PC-9 (cell line): ENCODE data around the gene MBNL2. TPM values are rescaled to one million over a fixed set of nuclear protein-coding genes. Genes with fewer than 3 reads are reported as not detected.

ENCODE experiments used
- BruUV-seq: library from RNA; stranded (reverse); fragments of 400-500 nt; replicated peaks from 2 replicates; lab custom pipeline; 2021; lab: Mats Ljungman, UMichigan
- CTCF ChIA-PET: fragments of 300-600 bp; sonication (Branson Sonifier 250); formaldehyde crosslinking; loops from one replicate; lab custom pipeline; 2022; ENCODE audit warnings: antibody characterized with exemption; lab: Charles Lee
- POLR2A ChIA-PET: fragments of 300-600 bp; sonication (Branson Sonifier 250); formaldehyde crosslinking; loops from one replicate; lab custom pipeline; 2022; ENCODE audit warnings: antibody characterized with exemption; ENCODE audit not compliant: unreplicated experiment; lab: Charles Lee
- DNase-seq, 2 experiments: peaks; one replicate each; pipeline versions ENCODE4 v3.0.0 to v3.0.0-alpha.2; 2015 to 2022; ENCODE audit warnings: mixed read lengths in 1 of 2
- H2AFZ ChIP-seq: fragments of 200-600 bp; sonication (generic); 2 replicates; pipeline ENCODE4 v1.8.1; 2017; ENCODE audit warnings: antibody characterized with exemption
- H3F3A ChIP-seq: fragments of 200-600 bp; sonication (generic); 2 replicates; pipeline ENCODE4 v1.8.1; 2017; ENCODE audit warnings: antibody characterized with exemption, mild to moderate bottlenecking, low read depth; ENCODE audit not compliant: insufficient read depth
- H3K27ac ChIP-seq: fragments of 200-600 bp; sonication (generic); 2 replicates; pipeline ENCODE4 v1.6.1; 2016; ENCODE audit warnings: mixed run types
- H3K27me3 ChIP-seq: fragments of 200-600 bp; sonication (generic); 2 replicates; pipeline ENCODE4 v1.6.1; 2016; ENCODE audit warnings: low read depth, mixed run types; ENCODE audit not compliant: insufficient read depth
- H3K36me3 ChIP-seq: fragments of 200-600 bp; sonication (generic); 2 replicates; pipeline ENCODE4 v1.6.1; 2016; ENCODE audit warnings: low read depth, mixed run types
- H3K4me1 ChIP-seq: fragments of 200-600 bp; sonication (generic); replicated peaks from 2 replicates; pipeline ENCODE4 v1.6.1; 2016; ENCODE audit warnings: mixed run types; ENCODE audit not compliant: insufficient read depth
- H3K4me2 ChIP-seq: fragments of 200-600 bp; sonication (generic); 2 replicates; pipeline ENCODE4 v1.6.1; 2017; ENCODE audit warnings: mixed run types
- H3K4me3 ChIP-seq: fragments of 200-600 bp; sonication (generic); 2 replicates; pipeline ENCODE4 v1.6.1; 2016; ENCODE audit warnings: mixed run types
- H3K79me2 ChIP-seq: fragments of 200-600 bp; sonication (generic); 2 replicates; pipeline ENCODE4 v1.6.1; 2017; ENCODE audit warnings: low read depth, mixed run types
- H3K9me2 ChIP-seq: fragments of 200-600 bp; sonication (generic); 2 replicates; pipeline ENCODE4 v1.8.1; 2017; ENCODE audit warnings: mild to moderate bottlenecking; ENCODE audit not compliant: insufficient read depth
- H3K9me3 ChIP-seq: fragments of 200-600 bp; sonication (generic); 2 replicates; pipeline ENCODE4 v1.8.1; 2016; ENCODE audit warnings: low read depth; ENCODE audit not compliant: insufficient read depth
- H4K20me1 ChIP-seq: fragments of 200-600 bp; sonication (generic); 2 replicates; pipeline ENCODE4 v1.8.1; 2017; ENCODE audit not compliant: insufficient read depth
- EZH2 ChIP-seq: fragments of 200-600 bp; sonication (generic); IDR thresholded peaks from 2 replicates; pipeline ENCODE4 v1.8.0; 2017; ENCODE audit warnings: antibody characterized with exemption, low read depth
- intact Hi-C: fragments of 100-400 bp; cut with micrococcal nuclease; formaldehyde crosslinking; loops from one replicate; pipeline ENCODE4 v1.10.0; 2022; ENCODE audit not compliant: unreplicated experiment
- total RNA-seq: library from RNA; stranded (reverse); gene quantifications from 2 replicates; pipeline ENCODE4 v1.2.3, GENCODE V29; 2021
- TF ChIP-seq, protein P1 (sequence below): fragments of 200-600 bp; sonication (generic); conservative IDR thresholded peaks from 2 replicates; pipeline ENCODE4 v1.6.1; 2017; ENCODE audit warnings: mixed run types, antibody characterized with exemption, mild to moderate bottlenecking, moderate library complexity

Gene MBNL2
- total RNA-seq, 1 experiment from 2014 or later: 91.3 TPM

DNA sequence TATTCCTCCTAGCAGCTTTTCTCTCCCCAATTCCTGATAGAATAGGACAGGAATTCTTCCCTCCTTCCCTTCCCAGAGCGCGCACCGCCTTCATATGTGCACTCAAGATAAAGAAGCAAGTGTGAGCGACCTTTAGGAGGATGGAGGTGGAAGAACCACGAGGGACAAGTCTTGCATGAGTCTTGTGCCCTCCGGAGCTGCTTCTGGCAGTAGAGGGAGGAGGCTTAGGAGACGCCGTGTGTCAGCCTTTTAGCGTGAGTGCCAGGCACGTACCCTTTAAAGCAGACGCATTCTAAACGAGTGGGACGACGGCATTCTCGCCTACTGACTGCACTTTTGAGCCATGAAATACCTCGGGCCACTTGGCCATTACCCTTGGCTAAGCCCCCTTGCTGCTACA is 116.4 kb downstream of the MBNL2 start:
- Histone ChIP-seq H2AFZ (no peak overlapping the region), H3K27ac (no peak overlapping the region), H3K4me3 (no peak overlapping the region), H3K36me3 (peaks cover 77% of the 10 kb centered on the region), H4K20me1 (peaks cover 38% of the 10 kb centered on the region), H3F3A (peaks cover 60% of the 10 kb centered on the region; the same call in 1 of the 2 replicates), H3K9me3 (no peaks in the 10 kb centered on the region), H3K4me1 (no peaks in the 10 kb centered on the region), H3K4me2 (no peak overlapping the region), H3K9me2 (peaks cover 11% of the 10 kb centered on the region; the same call in 1 of the 2 replicates), H3K79me2 (peaks cover 63% of the 10 kb centered on the region), H3K27me3 (no peaks in the 10 kb centered on the region)
- intact Hi-C loops: no loop called here
- no peak for DNase-seq
- ChIA-PET CTCF (no interaction called here), POLR2A (no interaction called here)
- TF ChIP-seq, protein P1, sequence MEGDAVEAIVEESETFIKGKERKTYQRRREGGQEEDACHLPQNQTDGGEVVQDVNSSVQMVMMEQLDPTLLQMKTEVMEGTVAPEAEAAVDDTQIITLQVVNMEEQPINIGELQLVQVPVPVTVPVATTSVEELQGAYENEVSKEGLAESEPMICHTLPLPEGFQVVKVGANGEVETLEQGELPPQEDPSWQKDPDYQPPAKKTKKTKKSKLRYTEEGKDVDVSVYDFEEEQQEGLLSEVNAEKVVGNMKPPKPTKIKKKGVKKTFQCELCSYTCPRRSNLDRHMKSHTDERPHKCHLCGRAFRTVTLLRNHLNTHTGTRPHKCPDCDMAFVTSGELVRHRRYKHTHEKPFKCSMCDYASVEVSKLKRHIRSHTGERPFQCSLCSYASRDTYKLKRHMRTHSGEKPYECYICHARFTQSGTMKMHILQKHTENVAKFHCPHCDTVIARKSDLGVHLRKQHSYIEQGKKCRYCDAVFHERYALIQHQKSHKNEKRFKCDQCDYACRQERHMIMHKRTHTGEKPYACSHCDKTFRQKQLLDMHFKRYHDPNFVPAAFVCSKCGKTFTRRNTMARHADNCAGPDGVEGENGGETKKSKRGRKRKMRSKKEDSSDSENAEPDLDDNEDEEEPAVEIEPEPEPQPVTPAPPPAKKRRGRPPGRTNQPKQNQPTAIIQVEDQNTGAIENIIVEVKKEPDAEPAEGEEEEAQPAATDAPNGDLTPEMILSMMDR: no peak
- no peak for TF ChIP-seq EZH2
- BruUV-seq: no TSS peak

DNA sequence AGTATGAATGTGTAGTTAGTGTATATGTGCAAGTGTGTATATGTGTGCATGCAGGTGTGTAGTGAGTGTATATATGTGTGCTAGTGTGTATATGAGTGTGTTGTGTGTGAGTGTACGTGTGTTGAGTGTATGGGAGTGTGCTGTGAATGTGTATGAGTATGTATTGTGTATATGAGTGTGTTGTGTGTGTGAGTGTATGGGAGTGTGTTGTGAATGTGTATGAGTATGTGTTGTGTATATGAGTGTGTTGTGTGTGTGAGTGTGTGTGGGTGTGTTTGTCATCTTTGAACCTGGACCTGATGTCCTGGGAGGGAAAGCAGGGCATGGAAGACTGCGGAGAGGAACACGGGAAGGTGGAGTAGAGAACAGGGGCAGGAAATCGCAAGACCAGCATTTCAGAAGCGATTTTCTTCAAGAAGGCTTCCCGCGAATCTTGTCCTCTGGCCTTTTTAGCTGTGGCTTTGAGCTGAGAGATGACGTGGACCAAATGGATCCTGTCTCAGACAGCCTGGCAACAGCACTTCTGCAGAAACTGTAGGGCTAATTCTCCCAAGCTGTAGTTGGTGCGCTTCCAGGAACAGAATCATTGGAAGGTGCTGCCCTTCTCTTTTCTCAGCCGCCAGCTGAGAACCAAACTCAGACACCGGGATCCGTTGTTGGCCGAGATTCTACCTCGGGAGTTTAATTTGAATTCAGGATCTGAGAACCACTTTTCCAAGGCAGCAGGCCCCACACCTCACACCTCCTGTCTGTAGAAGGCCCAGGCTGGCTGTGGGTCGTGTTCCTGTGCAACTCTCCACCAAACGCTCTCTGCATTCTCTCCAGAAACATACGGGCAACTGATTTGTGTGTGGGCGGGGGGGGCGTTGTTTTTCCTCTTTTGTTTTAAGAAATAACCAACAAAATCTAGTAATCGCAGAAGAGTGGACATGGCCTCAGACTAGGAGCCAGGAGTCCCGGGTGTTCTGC is 117.2 kb downstream of the MBNL2 start:
- no TSS peak for BruUV-seq
- no peaks in the 10 kb centered on the region for H3K9me3 ChIP-seq
- ChIA-PET POLR2A (no interaction called here), CTCF (no interaction called here)
- peaks cover 77% of the 10 kb centered on the region for H3K36me3 ChIP-seq
- intact Hi-C loops: no loop called here
- H3K27me3 ChIP-seq: no peaks in the 10 kb centered on the region
- H3F3A ChIP-seq: peaks cover 63% of the 10 kb centered on the region; the same call in 1 of the 2 replicates
- H3K27ac ChIP-seq: no peak overlapping the region
- H4K20me1 ChIP-seq: peaks cover 44% of the 10 kb centered on the region
- no peak for DNase-seq
- TF ChIP-seq EZH2: no peak
- TF ChIP-seq, protein P1: no peak
- no peak overlapping the region for H3K4me3 ChIP-seq
- H3K79me2 ChIP-seq: peaks cover 64% of the 10 kb centered on the region
- no peak overlapping the region for H3K4me2 ChIP-seq
- H2AFZ ChIP-seq: no peak overlapping the region
- peaks cover 11% of the 10 kb centered on the region; the same call in 1 of the 2 replicates for H3K9me2 ChIP-seq
- H3K4me1 ChIP-seq: no peaks in the 10 kb centered on the region

DNA sequence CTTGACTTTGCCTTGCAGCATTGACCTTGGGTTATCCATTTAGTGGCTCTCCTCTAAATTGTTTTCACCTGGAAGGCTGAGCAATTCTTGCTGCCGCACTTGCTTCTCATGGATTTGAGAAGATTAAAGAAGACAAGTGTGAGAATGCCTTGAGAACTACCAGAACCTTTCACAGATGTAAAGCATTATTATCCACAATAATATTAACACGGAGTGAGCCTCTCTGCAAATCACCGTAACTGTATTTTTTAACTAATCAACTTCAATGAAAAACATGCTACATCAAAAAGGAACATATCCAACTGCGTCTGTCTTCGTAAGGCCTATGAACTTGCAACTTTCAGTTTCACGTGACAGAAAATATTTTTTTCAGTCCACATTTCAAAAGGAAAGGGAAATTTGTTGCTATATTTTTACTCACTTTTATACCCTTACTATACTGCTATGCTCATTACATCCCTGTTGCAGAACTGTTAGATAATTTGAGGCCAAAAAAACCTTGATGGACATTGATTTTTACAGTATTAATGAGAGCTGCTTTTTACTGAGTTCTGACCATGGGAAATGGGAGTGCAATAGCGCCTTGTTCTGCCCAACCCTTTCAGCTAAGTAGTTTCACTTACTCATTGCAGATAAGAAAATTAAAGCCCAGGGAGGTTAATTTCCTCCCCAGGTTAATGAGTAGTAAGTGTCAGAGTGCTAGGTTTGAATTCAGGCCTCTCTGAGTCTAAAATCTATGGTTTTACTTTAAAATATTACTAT is 118.0 kb downstream of the MBNL2 start:
- ChIA-PET POLR2A (no interaction called here), CTCF (no interaction called here)

More for the DNA sequence above, 118.0 kb downstream of the MBNL2 start:
- Histone ChIP-seq H3K36me3 (peaks cover 77% of the 10 kb centered on the region), H3K4me3 (no peak overlapping the region), H3F3A (peaks cover 70% of the 10 kb centered on the region; the same call in 1 of the 2 replicates), H3K79me2 (peaks cover 67% of the 10 kb centered on the region), H3K27me3 (no peaks in the 10 kb centered on the region), H3K9me2 (peaks cover 11% of the 10 kb centered on the region; the same call in 1 of the 2 replicates), H3K27ac (no peak overlapping the region), H3K4me1 (no peaks in the 10 kb centered on the region), H4K20me1 (peaks cover 44% of the 10 kb centered on the region), H2AFZ (no peak overlapping the region), H3K4me2 (no peak overlapping the region), H3K9me3 (no peaks in the 10 kb centered on the region)
- BruUV-seq: no TSS peak
- TF ChIP-seq EZH2: no peak
- TF ChIP-seq, protein P1: no peak
- intact Hi-C loops: no loop called here
- no peak for DNase-seq
